ENCODE data around the gene MCM6.
"Not testable (repeated sequence)": the region's sequence is repeated elsewhere in the genome, so short reads cannot be mapped to it uniquely, and the experiment has no call there.

The MCM6 gene

DNA sequence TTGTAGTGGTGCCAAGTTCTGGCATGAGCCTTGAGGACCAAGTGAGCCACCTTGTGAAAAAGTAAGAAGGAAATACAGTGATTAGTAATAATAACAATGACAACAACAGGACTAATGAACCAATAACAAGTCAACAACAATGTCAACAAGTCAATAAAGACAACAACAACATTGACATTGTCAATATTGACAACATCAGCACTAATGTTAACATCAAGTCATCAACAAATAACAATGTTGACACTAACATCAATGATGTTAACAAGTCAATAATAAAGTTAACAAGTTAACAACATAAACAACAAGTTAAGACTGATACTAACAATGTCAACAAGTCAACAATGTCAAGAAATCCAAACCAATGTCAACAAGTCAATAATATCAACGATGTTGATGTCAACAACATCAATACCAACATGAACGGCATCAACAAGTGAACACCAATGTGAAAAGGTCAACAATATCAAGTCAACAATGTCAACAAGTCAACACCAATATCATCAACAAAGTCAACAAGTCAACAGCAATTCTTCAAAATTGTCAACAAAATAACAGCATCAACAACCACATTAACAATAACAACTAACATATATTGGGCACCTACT lies 63.2 kb downstream of the MCM6 start:
- Histone ChIP-seq H3K36me3 (ENCODE audit: control insufficient read depth, insufficient read depth, low read length) (no peaks in the 10 kb centered on the region), H3K27me3 (ENCODE audit: control insufficient read depth, insufficient read depth, low read length) (no peaks in the 10 kb centered on the region), H3K4me1 (ENCODE audit: control insufficient read depth, insufficient read depth, low read length) (no peaks in the 10 kb centered on the region), H3K27ac (ENCODE audit: low read depth, low read length) (no peak overlapping the region), H3K4me3 (ENCODE audit: low read length) (no peak overlapping the region), H3K9ac (ENCODE audit: low read length) (no peak overlapping the region)

DNA sequence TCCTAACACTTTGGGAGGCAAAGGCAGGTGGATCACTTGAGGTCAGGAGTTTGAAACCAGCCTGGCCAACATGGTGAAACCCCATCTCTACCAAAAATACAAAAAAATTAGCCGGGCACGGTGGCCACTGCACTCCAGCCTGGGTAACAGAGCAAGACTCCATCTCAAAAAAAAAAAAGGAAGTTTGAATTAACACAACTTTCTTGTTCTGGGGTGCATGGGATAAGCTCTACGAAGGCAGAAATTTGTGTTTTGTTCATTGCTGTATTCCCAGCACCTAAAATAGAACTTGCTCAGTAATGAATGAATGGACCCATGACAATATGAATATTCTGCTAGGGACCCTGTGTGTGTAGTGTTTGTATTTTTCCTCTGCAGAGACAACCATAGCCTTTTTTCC lies 68.4 kb downstream of the MCM6 start:
- H3K36me3 ChIP-seq (ENCODE audit: control insufficient read depth, insufficient read depth, low read length); H3K9ac ChIP-seq (ENCODE audit: low read length); H3K4me3 ChIP-seq (ENCODE audit: low read length); H3K27me3 ChIP-seq (ENCODE audit: control insufficient read depth, insufficient read depth, low read length); H3K27ac ChIP-seq (ENCODE audit: low read depth, low read length); H3K4me1 ChIP-seq (ENCODE audit: control insufficient read depth, insufficient read depth, low read length): not testable (repeated sequence)

- no peaks in the 10 kb centered on the region for H3K36me3 ChIP-seq (ENCODE audit: control insufficient read depth, insufficient read depth, low read length)
- H3K4me1 ChIP-seq (ENCODE audit: control insufficient read depth, insufficient read depth, low read length): no peaks in the 10 kb centered on the region
These were observed 73.0 kb downstream of the MCM6 start for GRCh38 chr2:135803278-135803677.

GRCh38 chr2:135802350-135802749 lies 73.9 kb downstream of the MCM6 start:
- H3K4me1 ChIP-seq (ENCODE audit: control insufficient read depth, insufficient read depth, low read length): no peaks in the 10 kb centered on the region
- H3K4me3 ChIP-seq (ENCODE audit: low read length): no peak overlapping the region
- H3K27me3 ChIP-seq (ENCODE audit: control insufficient read depth, insufficient read depth, low read length): no peaks in the 10 kb centered on the region
- no peak overlapping the region for H3K9ac ChIP-seq (ENCODE audit: low read length)
- no peak overlapping the region for H3K27ac ChIP-seq (ENCODE audit: low read depth, low read length)
- no peaks in the 10 kb centered on the region for H3K36me3 ChIP-seq (ENCODE audit: control insufficient read depth, insufficient read depth, low read length)

More at GRCh38 chr2:135803278-135803677, 73.0 kb downstream of the MCM6 start:
- H3K4me3 ChIP-seq (ENCODE audit: low read length): no peak overlapping the region
- no peaks in the 10 kb centered on the region for H3K27me3 ChIP-seq (ENCODE audit: control insufficient read depth, insufficient read depth, low read length)
- no peak overlapping the region for H3K9ac ChIP-seq (ENCODE audit: low read length)
- no peak overlapping the region for H3K27ac ChIP-seq (ENCODE audit: low read depth, low read length)

DNA sequence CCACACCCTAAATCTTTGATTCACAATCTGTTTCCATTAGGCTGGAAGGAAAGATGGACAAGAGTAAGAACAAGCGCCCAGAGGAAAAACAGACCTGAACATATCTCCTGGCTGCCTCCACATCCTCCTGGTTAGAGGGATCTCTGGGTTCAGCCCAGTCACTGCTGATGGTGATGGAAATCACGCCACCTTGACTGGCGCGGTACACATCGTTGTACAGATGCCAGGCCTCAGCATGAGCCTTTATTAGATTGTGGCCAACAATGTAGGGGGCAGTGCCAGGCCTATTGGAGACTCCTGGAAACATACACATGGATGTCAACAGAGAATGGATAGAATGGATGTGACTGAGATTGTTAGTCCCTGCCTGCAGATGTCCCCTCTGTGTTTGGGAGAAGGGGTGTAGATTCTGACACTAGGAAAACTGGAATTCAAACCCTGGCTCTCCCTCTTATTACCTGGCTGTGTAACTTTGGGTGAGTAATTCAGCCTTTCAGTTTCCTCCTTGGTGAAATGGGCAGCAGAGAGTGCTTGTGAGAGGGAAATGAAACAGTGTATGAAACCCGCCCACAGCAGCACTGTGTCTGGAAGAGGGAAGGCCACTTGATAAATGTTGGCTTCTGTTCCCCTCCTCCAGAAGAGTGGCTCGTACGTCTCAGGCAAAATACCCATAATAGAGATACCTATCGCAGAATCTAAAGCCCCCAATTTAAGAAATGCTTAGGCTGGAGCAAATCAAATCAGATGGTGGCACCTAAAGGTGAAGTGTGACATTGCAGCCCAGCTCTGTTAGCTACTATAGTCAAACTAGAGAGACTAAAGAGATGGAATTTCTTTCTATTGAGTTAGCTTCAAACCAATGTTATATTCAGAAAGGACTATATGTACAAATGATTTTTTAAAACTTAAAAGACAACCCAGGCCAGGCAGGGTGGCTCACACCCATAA lies 75.5 kb downstream of the MCM6 start:
- H3K9ac ChIP-seq (ENCODE audit: low read length): no peak overlapping the region
- H3K36me3 ChIP-seq (ENCODE audit: control insufficient read depth, insufficient read depth, low read length): no peaks in the 10 kb centered on the region
- no peak overlapping the region for H3K4me3 ChIP-seq (ENCODE audit: low read length)
- no peaks in the 10 kb centered on the region for H3K27me3 ChIP-seq (ENCODE audit: control insufficient read depth, insufficient read depth, low read length)
- no peaks in the 10 kb centered on the region for H3K4me1 ChIP-seq (ENCODE audit: control insufficient read depth, insufficient read depth, low read length)
- no peak overlapping the region for H3K27ac ChIP-seq (ENCODE audit: low read depth, low read length)

DNA sequence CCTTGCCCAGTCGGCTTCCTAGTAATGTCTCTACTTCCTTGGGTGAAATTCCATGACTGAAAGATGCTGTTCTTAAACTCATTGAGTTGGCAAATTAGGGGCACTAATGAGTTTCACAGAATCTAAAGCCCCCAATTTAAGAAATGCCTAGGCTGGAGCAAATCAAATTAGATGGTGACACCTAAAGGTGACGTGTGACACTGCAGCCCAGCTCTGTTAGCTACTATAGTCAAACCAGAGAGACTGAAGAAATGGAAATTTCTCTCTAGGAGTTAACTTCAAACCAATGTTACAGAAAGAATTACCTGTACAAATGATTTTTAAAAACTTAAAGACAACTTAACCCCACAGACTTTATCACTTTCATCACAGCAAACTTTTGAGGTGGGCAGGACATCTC lies 76.5 kb downstream of the MCM6 start:
- Histone ChIP-seq H3K36me3 (ENCODE audit: control insufficient read depth, insufficient read depth, low read length) (no peaks in the 10 kb centered on the region), H3K27me3 (ENCODE audit: control insufficient read depth, insufficient read depth, low read length) (no peaks in the 10 kb centered on the region), H3K4me1 (ENCODE audit: control insufficient read depth, insufficient read depth, low read length) (no peaks in the 10 kb centered on the region), H3K27ac (ENCODE audit: low read depth, low read length) (no peak overlapping the region), H3K4me3 (ENCODE audit: low read length) (no peak overlapping the region), H3K9ac (ENCODE audit: low read length) (no peak overlapping the region)

DNA sequence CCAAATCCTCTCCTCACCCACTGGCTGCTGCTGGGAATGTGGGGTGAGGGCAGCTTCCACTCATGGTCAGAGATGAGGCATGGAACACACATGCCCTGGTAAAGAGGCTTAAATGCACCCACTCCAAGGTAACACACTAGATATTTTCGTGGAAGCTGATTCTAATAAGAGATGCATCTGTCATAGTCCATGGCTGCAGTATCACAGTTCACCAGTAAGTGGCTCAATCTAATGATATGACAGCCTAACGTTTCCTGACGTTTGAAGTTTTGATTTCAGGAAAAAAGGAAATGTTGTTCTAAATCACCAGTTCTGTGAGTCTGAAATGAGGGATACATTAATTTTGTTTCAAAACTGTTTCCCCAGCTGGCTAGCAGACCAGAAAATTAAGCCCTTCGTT lies 77.5 kb downstream of the MCM6 start:
- Histone ChIP-seq H3K4me3 (ENCODE audit: low read length) (no peak overlapping the region), H3K9ac (ENCODE audit: low read length) (no peak overlapping the region), H3K4me1 (ENCODE audit: control insufficient read depth, insufficient read depth, low read length) (no peaks in the 10 kb centered on the region), H3K27ac (ENCODE audit: low read depth, low read length) (no peak overlapping the region), H3K27me3 (ENCODE audit: control insufficient read depth, insufficient read depth, low read length) (no peaks in the 10 kb centered on the region), H3K36me3 (ENCODE audit: control insufficient read depth, insufficient read depth, low read length) (no peaks in the 10 kb centered on the region)

DNA sequence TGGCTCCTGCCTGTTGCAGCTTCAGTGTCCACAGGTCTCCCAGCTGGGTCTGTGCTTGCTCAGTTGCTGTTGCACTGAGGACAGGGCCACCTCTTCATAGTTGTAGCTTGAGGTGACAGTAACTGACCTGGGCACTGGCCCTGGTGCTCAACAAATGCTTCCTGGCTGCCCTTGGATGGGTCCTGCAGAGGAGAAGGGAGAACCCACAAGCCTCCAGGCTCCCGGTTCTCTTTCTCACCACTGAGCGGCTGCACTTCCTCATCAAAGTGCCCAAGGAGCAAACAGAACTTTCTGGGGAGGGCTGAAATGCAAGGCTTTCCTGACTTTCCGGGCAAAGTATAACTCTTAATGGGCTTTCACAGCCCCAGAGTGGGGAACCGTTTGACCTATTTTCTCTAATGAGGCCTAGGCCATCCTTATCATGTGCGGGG lies 78.0 kb downstream of the MCM6 start:
- no peaks in the 10 kb centered on the region for H3K4me1 ChIP-seq (ENCODE audit: control insufficient read depth, insufficient read depth, low read length)
- no peaks in the 10 kb centered on the region for H3K36me3 ChIP-seq (ENCODE audit: control insufficient read depth, insufficient read depth, low read length)
- no peaks in the 10 kb centered on the region for H3K27me3 ChIP-seq (ENCODE audit: control insufficient read depth, insufficient read depth, low read length)
- H3K9ac ChIP-seq (ENCODE audit: low read length): no peak overlapping the region
- no peak overlapping the region for H3K27ac ChIP-seq (ENCODE audit: low read depth, low read length)
- H3K4me3 ChIP-seq (ENCODE audit: low read length): no peak overlapping the region

- H3K9ac ChIP-seq (ENCODE audit: low read length): no peak overlapping the region
- no peak overlapping the region for H3K27ac ChIP-seq (ENCODE audit: low read depth, low read length)
- no peaks in the 10 kb centered on the region for H3K4me1 ChIP-seq (ENCODE audit: control insufficient read depth, insufficient read depth, low read length)
- no peaks in the 10 kb centered on the region for H3K36me3 ChIP-seq (ENCODE audit: control insufficient read depth, insufficient read depth, low read length)
- H3K27me3 ChIP-seq (ENCODE audit: control insufficient read depth, insufficient read depth, low read length): no peaks in the 10 kb centered on the region
- no peak overlapping the region for H3K4me3 ChIP-seq (ENCODE audit: low read length)
These were observed 78.6 kb downstream of the MCM6 start for GRCh38 chr2:135797497-135798274.

DNA sequence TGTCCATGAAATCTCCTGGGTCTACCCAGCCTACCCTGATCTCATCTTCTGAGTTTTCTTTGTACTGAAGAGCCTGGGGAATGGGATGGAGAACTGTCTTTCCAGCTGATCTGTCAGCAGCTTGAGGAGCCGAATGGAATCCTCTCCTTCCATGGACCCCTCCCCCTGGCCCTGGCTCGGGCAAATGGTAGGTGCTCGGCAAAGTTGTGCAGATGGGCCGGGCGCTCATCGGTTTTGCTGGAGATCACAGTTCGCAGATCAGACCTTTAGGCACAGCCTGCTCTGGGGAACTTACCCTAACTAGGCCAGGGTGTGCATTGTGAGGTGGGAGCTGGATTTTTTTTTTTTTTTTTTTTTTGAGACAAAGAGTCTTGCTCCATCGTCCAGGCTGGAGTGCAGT lies 79.6 kb downstream of the MCM6 start:
- Histone ChIP-seq H3K27ac (ENCODE audit: low read depth, low read length) (no peak overlapping the region), H3K4me1 (ENCODE audit: control insufficient read depth, insufficient read depth, low read length) (no peaks in the 10 kb centered on the region), H3K36me3 (ENCODE audit: control insufficient read depth, insufficient read depth, low read length) (no peaks in the 10 kb centered on the region), H3K9ac (ENCODE audit: low read length) (no peak overlapping the region), H3K27me3 (ENCODE audit: control insufficient read depth, insufficient read depth, low read length) (no peaks in the 10 kb centered on the region), H3K4me3 (ENCODE audit: low read length) (no peak overlapping the region)

- H3K27me3 ChIP-seq (ENCODE audit: control insufficient read depth, insufficient read depth, low read length); H3K27ac ChIP-seq (ENCODE audit: low read depth, low read length); H3K9ac ChIP-seq (ENCODE audit: low read length); H3K36me3 ChIP-seq (ENCODE audit: control insufficient read depth, insufficient read depth, low read length); H3K4me3 ChIP-seq (ENCODE audit: low read length); H3K4me1 ChIP-seq (ENCODE audit: control insufficient read depth, insufficient read depth, low read length): not testable (repeated sequence)
These were observed 80.6 kb downstream of the MCM6 start for GRCh38 chr2:135795641-135796040.

DNA sequence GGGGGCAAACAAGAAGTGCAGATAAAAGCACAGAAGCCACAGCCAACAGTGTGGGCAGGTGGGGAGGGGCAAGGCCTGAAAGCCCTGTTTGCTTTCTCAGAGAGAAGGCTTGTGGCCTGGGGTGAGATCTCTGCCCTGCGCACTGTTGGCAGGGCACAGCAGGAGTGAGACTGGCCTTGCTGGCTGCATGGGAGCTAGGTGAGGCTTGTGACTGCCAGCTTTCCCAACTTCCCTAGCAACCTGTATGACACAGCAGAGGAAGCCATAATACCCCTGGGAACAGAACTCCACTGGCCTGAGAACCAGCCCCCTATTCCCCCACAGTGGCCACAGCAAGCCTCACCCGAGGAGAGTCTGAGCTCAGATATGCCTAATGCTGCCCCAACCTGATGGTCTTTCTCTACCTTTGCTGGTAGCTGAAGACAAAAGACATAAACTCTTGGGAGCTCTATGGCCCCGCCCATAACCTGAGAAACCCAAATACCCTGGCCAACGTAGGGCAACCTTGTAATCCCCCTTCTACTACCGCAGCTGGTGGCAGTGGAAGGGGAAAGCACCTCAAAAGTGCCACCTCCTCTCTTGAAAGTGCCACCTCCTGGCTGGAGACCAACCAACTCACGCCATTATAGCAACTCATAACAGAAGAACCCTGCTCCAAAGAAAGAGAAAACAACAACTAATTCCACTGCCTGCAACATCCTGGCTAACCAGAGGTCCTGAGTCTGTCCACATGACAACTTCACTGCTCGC lies 83.7 kb downstream of the MCM6 start:
- no peaks in the 10 kb centered on the region for H3K4me1 ChIP-seq (ENCODE audit: control insufficient read depth, insufficient read depth, low read length)
- H3K27me3 ChIP-seq (ENCODE audit: control insufficient read depth, insufficient read depth, low read length): no peaks in the 10 kb centered on the region
- H3K36me3 ChIP-seq (ENCODE audit: control insufficient read depth, insufficient read depth, low read length): no peaks in the 10 kb centered on the region
- no peak overlapping the region for H3K9ac ChIP-seq (ENCODE audit: low read length)
- H3K4me3 ChIP-seq (ENCODE audit: low read length): no peak overlapping the region
- no peak overlapping the region for H3K27ac ChIP-seq (ENCODE audit: low read depth, low read length)
